ENCODE data around the gene HBE1. TPM values are rescaled to one million over a fixed set of nuclear protein-coding genes. Genes with fewer than 3 reads are reported as not detected.

HBE1 gene
- total and polyA plus RNA-seq, 7 donors: not detected

GRCh38 chr11:5247472-5248192 is 22.1 kb downstream of the HBE1 start:
- no peaks in the 10 kb centered on the region for H3K36me3 ChIP-seq (ENCODE audit: insufficient read depth in 1 of 2, low read depth in 1 of 2)
- no peak overlapping the region for H3K4me3 ChIP-seq
- no peak for TF ChIP-seq CTCF (IDR thresholded peaks at IDR 0.05)
- H3K27me3 ChIP-seq (ENCODE audit: insufficient read depth in 3 of 3, low read length in 2 of 3): no peaks in the 10 kb centered on the region
- no peak overlapping the region for H3K27ac ChIP-seq
- DNase-seq (no peak), ATAC-seq (no peak)
- intact Hi-C loops (cut with DNase I): no loop called here
- WGBS, 3 donors: 84 to 90% (median 84%) methylated on average over 3 of the region's 3 CpGs
- H3K9me3 ChIP-seq: no peaks in the 10 kb centered on the region
- no peaks in the 10 kb centered on the region for H3K4me1 ChIP-seq

GRCh38 chr11:5246772-5247471 is 22.8 kb downstream of the HBE1 start:
- intact Hi-C loops (cut with DNase I): no loop called here
- Histone ChIP-seq H3K9me3 (no peaks in the 10 kb centered on the region), H3K36me3 (ENCODE audit: insufficient read depth in 1 of 2, low read depth in 1 of 2) (no peaks in the 10 kb centered on the region), H3K27ac (no peak overlapping the region), H3K27me3 (ENCODE audit: insufficient read depth in 3 of 3, low read length in 2 of 3) (no peaks in the 10 kb centered on the region), H3K4me1 (no peaks in the 10 kb centered on the region), H3K4me3 (no peak overlapping the region)
- 68 to 74% (median 74%) methylated on average over 6 of the region's 6 CpGs for WGBS, 3 donors
- ATAC-seq (no peak), DNase-seq (no peak)
- TF ChIP-seq CTCF (IDR thresholded peaks at IDR 0.05): no peak

GRCh38 chr11:5245155-5245554 is 24.6 kb downstream of the HBE1 start:
- intact Hi-C loops (cut with DNase I): no loop called here
- Histone ChIP-seq H3K9me3 (no peaks in the 10 kb centered on the region), H3K27ac (no peak overlapping the region), H3K4me1 (no peaks in the 10 kb centered on the region), H3K4me3 (no peak overlapping the region), H3K27me3 (ENCODE audit: insufficient read depth in 3 of 3, low read length in 2 of 3) (no peaks in the 10 kb centered on the region), H3K36me3 (ENCODE audit: insufficient read depth in 1 of 2, low read depth in 1 of 2) (no peaks in the 10 kb centered on the region)
- DNase-seq (no peak), ATAC-seq (no peak)
- TF ChIP-seq CTCF (IDR thresholded peaks at IDR 0.05): no peak
- WGBS, 3 donors: 75 to 92% (median 81%) methylated on average over 2 of the region's 2 CpGs

GRCh38 chr11:5243816-5244180 is 25.9 kb downstream of the HBE1 start:
- Histone ChIP-seq H3K4me3 (no peak overlapping the region), H3K9me3 (no peaks in the 10 kb centered on the region), H3K27ac (no peak overlapping the region), H3K27me3 (ENCODE audit: insufficient read depth in 3 of 3, low read length in 2 of 3) (no peaks in the 10 kb centered on the region), H3K36me3 (ENCODE audit: insufficient read depth in 1 of 2, low read depth in 1 of 2) (no peaks in the 10 kb centered on the region), H3K4me1 (no peaks in the 10 kb centered on the region)
- intact Hi-C loops (cut with DNase I): no loop called here
- no peak for TF ChIP-seq CTCF (IDR thresholded peaks at IDR 0.05)
- no peak for ATAC-seq
- DNase-seq: no peak
- 72 to 78% (median 76%) methylated on average over 4 of the region's 4 CpGs for WGBS, 3 donors
